ENCODE measurements around the gene NAPB.

GRCh38 chr20:23371496-23371895 lies 49.8 kb downstream of the NAPB start:
- no peak for TF ChIP-seq POLR2AphosphoS5 (IDR thresholded peaks at IDR 0.05)
- no peak for TF ChIP-seq POLR2A (IDR thresholded peaks at IDR 0.05)
- TF ChIP-seq CTCF (IDR thresholded peaks at IDR 0.05) = no peak

Data from sigmoid colon (tissue), 4 donors.